OCI-LY7 (cell line): ENCODE measurements around the gene CSRNP3. TPM values are rescaled to one million over a fixed set of nuclear protein-coding genes. Genes with fewer than 3 reads are reported as not detected.

ENCODE experiments used
- BruUV-seq: library from RNA; stranded (reverse); fragments of 400-500 nt; replicated peaks from 2 replicates; lab custom pipeline; 2021; lab: Mats Ljungman, UMichigan
- CTCF ChIA-PET: fragments of 300-600 bp; sonication (Branson Sonifier 250); formaldehyde crosslinking; loops from one replicate; lab custom pipeline; 2022; ENCODE audit warnings: antibody characterized with exemption; ENCODE audit not compliant: unreplicated experiment; lab: Charles Lee
- POLR2A ChIA-PET: fragments of 300-600 bp; sonication (Branson Sonifier 250); formaldehyde crosslinking; loops from one replicate; lab custom pipeline; 2022; ENCODE audit warnings: antibody characterized with exemption; lab: Charles Lee
- DNase-seq: peaks from one replicate; pipeline ENCODE4 v3.0.0-alpha.2; 2015; ENCODE audit warnings: low spot score
- H2AFZ ChIP-seq: fragments of 200-600 bp; sonication (generic), shearing (Covaris generic); 2 replicates; pipeline ENCODE4 v1.6.1; 2014; ENCODE audit warnings: mild to moderate bottlenecking, antibody characterized with exemption, low read length, moderate library complexity
- H3K27ac ChIP-seq: fragments of 200-600 bp; sonication (generic); 2 replicates; pipeline ENCODE4 v1.5.1; 2014; ENCODE audit warnings: mixed run types, low read depth, mild to moderate bottlenecking, moderate library complexity, low read length, inconsistent platforms; ENCODE audit not compliant: poor library complexity, severe bottlenecking
- H3K36me3 ChIP-seq: fragments of 200-600 bp; sonication (generic); 2 replicates; pipeline ENCODE4 v1.6.1; 2014; ENCODE audit warnings: mild to moderate bottlenecking, antibody characterized with exemption, low read length, moderate library complexity, mixed read lengths; ENCODE audit not compliant: insufficient read depth
- H3K4me1 ChIP-seq: fragments of 200-600 bp; sonication (generic); 2 replicates; pipeline ENCODE4 v1.5.1; 2014; ENCODE audit warnings: mild to moderate bottlenecking, low read length; ENCODE audit not compliant: insufficient read depth, poor library complexity, severe bottlenecking
- H3K4me2 ChIP-seq: fragments of 200-600 bp; sonication (generic); 2 replicates; pipeline ENCODE4 v1.6.1; 2014; ENCODE audit warnings: mild to moderate bottlenecking, low read length
- H3K4me3 ChIP-seq: fragments of 200-600 bp; sonication (generic); 2 replicates; pipeline ENCODE4 v1.5.1; 2014; ENCODE audit warnings: mild to moderate bottlenecking, low read depth, low read length; ENCODE audit not compliant: poor library complexity, severe bottlenecking
- H3K79me2 ChIP-seq: fragments of 200-600 bp; sonication (generic); 2 replicates; pipeline ENCODE4 v1.6.1; 2016; ENCODE audit warnings: low read depth, mild to moderate bottlenecking, low read length, moderate library complexity, mixed read lengths; ENCODE audit not compliant: insufficient read depth
- H3K9me2 ChIP-seq: fragments of 200-600 bp; sonication (generic); 2 replicates; pipeline ENCODE4 v1.6.1; 2016; ENCODE audit warnings: mild to moderate bottlenecking, low read length, mixed read lengths; ENCODE audit not compliant: insufficient read depth
- H3K9me3 ChIP-seq: fragments of 200-600 bp; sonication (generic); 2 replicates; pipeline ENCODE4 v1.6.1; 2014; ENCODE audit warnings: mild to moderate bottlenecking, mixed run types, low read length, mixed read lengths
- H4K20me1 ChIP-seq: fragments of 200-600 bp; sonication (generic); 2 replicates; pipeline ENCODE4 v1.6.1; 2014; ENCODE audit warnings: mild to moderate bottlenecking, antibody characterized with exemption, low read length, moderate library complexity, mixed read lengths; ENCODE audit not compliant: insufficient read depth
- EZH2phosphoT487 ChIP-seq: fragments of 200-600 bp; sonication (generic); IDR thresholded peaks from 2 replicates; pipeline ENCODE4 v1.6.1; 2018; ENCODE audit warnings: low read depth, borderline replicate concordance, mild to moderate bottlenecking, mixed run types, antibody characterized with exemption, low read length, moderate library complexity, mixed read lengths
- intact Hi-C: fragments of 100-400 bp; cut with micrococcal nuclease; formaldehyde crosslinking; loops from one replicate; pipeline ENCODE4 v1.10.0; 2022; ENCODE audit not compliant: unreplicated experiment
- total RNA-seq, 2 experiments: library from RNA; depleted of rRNA in 1 of 2; stranded (reverse); fragments of >200 nt in 1 of 2; shearing (Covaris generic) in 1 of 2; gene quantifications; 2 replicates each; pipeline ENCODE4 v1.2.3, GENCODE V29; 2014 to 2022
- TF ChIP-seq, protein P1 (sequence below): fragments of 200-600 bp; sonication (generic); conservative IDR thresholded peaks from 2 replicates; pipeline ENCODE4 v1.5.1; 2014; ENCODE audit warnings: mild to moderate bottlenecking, antibody characterized with exemption, low read length, moderate library complexity, mixed read lengths

CSRNP3 gene
- total RNA-seq, 2 experiments from 2014 or later = 0.44 to 1.4 TPM

DNA sequence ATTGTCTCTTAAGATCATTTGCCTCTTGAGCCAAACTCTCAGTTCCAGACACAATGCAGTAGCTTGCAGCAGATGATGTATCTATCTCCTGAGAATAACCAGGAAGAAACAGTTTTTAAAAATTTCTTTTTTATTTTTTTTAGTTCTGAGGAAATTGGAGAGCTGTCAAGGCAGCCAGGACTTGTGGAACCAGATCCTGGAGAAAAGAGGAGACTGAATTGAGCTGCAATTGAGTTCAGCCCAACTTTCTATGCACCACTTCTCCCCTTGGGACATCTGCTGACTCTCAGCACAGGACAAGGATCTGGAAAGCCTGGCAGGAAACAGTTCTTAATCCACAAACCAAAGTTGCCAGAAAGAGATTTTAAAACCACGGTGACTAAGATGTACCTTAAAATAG is 13.5 kb upstream of the CSRNP3 start:
- no TSS peak for BruUV-seq
- TF ChIP-seq, protein P1, sequence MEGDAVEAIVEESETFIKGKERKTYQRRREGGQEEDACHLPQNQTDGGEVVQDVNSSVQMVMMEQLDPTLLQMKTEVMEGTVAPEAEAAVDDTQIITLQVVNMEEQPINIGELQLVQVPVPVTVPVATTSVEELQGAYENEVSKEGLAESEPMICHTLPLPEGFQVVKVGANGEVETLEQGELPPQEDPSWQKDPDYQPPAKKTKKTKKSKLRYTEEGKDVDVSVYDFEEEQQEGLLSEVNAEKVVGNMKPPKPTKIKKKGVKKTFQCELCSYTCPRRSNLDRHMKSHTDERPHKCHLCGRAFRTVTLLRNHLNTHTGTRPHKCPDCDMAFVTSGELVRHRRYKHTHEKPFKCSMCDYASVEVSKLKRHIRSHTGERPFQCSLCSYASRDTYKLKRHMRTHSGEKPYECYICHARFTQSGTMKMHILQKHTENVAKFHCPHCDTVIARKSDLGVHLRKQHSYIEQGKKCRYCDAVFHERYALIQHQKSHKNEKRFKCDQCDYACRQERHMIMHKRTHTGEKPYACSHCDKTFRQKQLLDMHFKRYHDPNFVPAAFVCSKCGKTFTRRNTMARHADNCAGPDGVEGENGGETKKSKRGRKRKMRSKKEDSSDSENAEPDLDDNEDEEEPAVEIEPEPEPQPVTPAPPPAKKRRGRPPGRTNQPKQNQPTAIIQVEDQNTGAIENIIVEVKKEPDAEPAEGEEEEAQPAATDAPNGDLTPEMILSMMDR = no peak
- no peak for TF ChIP-seq EZH2phosphoT487
- Histone ChIP-seq H3K79me2 (no peaks in the 10 kb centered on the region), H2AFZ (no peak overlapping the region), H3K4me2 (no peak overlapping the region), H3K27ac (no peak overlapping the region), H3K4me3 (no peak overlapping the region), H4K20me1 (no peaks in the 10 kb centered on the region), H3K9me2 (no peaks in the 10 kb centered on the region), H3K36me3 (no peaks in the 10 kb centered on the region), H3K4me1 (no peaks in the 10 kb centered on the region), H3K9me3 (no peaks in the 10 kb centered on the region)
- CTCF ChIA-PET = no interaction called here
- no peak for DNase-seq
- POLR2A ChIA-PET = interaction anchor here (0.6 kb wide), 2 partner anchors 8 to 101 kb away, joined by 3 read pairs; no protein-coding TSS in a partner anchor
- intact Hi-C loops = no loop called here

DNA sequence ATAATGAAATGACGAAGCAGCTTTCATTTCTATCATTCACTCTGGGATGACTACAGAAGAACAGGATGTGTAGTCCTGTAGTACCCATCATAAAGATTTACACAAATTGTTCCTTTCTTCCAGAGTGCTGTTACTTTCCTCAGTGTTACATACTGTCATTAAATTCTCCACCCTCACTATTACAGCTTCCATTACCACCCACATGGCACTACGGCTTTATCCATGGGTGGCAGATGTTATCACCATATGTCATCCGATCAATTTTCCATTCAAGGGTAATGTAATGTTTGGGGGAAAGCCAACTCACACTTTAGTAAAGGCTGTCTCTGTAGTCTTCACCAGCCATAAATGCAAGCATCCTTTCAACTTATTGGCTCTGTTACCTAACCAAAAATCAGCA is 7.1 kb upstream of the CSRNP3 start:
- H3K36me3 ChIP-seq = no peaks in the 10 kb centered on the region
- POLR2A ChIA-PET = interaction anchor here (0.6 kb wide), 2 partner anchors 20 to 47 kb away, joined by 3 to 4 read pairs; no protein-coding TSS in a partner anchor
- H3K4me1 ChIP-seq = no peaks in the 10 kb centered on the region
- H3K9me3 ChIP-seq = no peaks in the 10 kb centered on the region
- no peak overlapping the region for H3K4me2 ChIP-seq
- H3K4me3 ChIP-seq = no peak overlapping the region
- H3K79me2 ChIP-seq = no peaks in the 10 kb centered on the region
- BruUV-seq = no TSS peak
- H2AFZ ChIP-seq = no peak overlapping the region
- DNase-seq = no peak
- TF ChIP-seq, protein P1 = no peak
- no peak for TF ChIP-seq EZH2phosphoT487
- CTCF ChIA-PET = no interaction called here
- H3K27ac ChIP-seq = no peak overlapping the region
- H4K20me1 ChIP-seq = no peaks in the 10 kb centered on the region
- no peaks in the 10 kb centered on the region for H3K9me2 ChIP-seq
- intact Hi-C loops = no loop called here

DNA sequence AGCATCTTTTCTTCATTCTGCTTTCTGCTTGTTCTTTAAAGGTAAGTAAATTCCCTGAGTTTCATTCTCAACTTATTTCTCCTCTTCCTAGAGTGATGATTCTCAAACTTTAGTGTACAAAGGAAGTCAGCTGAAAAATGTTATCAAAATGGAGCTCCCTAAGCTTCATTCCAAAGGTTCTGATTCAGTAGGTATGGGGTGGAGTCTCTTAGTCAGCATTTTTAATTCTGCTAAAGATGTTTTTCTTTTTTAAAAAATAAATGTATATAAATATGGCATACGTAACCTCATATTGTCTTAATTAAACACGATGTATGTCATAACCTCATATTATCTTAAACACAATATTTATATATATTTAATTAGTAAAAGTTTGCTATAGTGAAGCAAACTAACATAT is 3.1 kb upstream of the CSRNP3 start:
- Histone ChIP-seq H3K9me3 (no peaks in the 10 kb centered on the region), H3K4me2 (no peak overlapping the region), H4K20me1 (no peaks in the 10 kb centered on the region), H2AFZ (no peak overlapping the region), H3K4me1 (no peaks in the 10 kb centered on the region), H3K9me2 (no peaks in the 10 kb centered on the region), H3K36me3 (no peaks in the 10 kb centered on the region), H3K4me3 (no peak overlapping the region), H3K79me2 (no peaks in the 10 kb centered on the region), H3K27ac (no peak overlapping the region)
- no peak for TF ChIP-seq EZH2phosphoT487
- TF ChIP-seq, protein P1 = no peak
- POLR2A ChIA-PET = interaction anchor here (1.2 kb wide), 1 partner anchor 13 kb away, joined by 4 read pairs; no protein-coding TSS in a partner anchor
- no peak for DNase-seq
- BruUV-seq = no TSS peak
- intact Hi-C loops = no loop called here
- CTCF ChIA-PET = no interaction called here
